Measurements from ENCODE around the gene UBE2L6.

DNA sequence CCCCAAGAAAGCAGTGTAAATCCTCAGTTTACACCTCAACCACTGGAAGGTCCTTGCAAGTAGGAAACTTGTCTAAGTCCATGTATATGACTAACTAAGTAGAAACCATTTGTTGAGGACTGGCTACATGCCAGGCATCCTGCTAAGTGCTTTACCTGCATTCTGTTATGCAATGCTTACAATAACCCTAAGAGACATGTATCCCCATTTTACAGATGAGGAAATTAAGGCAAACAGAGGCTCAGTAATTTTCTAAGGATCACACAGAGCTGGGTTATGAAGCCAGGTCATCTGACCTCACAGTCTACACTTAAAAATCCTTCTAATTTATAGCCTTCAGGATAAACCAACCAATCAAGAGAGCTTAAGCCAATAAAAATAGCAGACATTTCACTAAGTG, 38.5 kb downstream of the UBE2L6 start:
- TF ChIP-seq, protein P1, sequence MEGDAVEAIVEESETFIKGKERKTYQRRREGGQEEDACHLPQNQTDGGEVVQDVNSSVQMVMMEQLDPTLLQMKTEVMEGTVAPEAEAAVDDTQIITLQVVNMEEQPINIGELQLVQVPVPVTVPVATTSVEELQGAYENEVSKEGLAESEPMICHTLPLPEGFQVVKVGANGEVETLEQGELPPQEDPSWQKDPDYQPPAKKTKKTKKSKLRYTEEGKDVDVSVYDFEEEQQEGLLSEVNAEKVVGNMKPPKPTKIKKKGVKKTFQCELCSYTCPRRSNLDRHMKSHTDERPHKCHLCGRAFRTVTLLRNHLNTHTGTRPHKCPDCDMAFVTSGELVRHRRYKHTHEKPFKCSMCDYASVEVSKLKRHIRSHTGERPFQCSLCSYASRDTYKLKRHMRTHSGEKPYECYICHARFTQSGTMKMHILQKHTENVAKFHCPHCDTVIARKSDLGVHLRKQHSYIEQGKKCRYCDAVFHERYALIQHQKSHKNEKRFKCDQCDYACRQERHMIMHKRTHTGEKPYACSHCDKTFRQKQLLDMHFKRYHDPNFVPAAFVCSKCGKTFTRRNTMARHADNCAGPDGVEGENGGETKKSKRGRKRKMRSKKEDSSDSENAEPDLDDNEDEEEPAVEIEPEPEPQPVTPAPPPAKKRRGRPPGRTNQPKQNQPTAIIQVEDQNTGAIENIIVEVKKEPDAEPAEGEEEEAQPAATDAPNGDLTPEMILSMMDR (IDR thresholded peaks at IDR 0.05) = no peak
- no peak for TF ChIP-seq POLR2A (IDR thresholded peaks at IDR 0.05)
